Measurements from ENCODE around the gene ZBTB7C.

The ZBTB7C gene

DNA sequence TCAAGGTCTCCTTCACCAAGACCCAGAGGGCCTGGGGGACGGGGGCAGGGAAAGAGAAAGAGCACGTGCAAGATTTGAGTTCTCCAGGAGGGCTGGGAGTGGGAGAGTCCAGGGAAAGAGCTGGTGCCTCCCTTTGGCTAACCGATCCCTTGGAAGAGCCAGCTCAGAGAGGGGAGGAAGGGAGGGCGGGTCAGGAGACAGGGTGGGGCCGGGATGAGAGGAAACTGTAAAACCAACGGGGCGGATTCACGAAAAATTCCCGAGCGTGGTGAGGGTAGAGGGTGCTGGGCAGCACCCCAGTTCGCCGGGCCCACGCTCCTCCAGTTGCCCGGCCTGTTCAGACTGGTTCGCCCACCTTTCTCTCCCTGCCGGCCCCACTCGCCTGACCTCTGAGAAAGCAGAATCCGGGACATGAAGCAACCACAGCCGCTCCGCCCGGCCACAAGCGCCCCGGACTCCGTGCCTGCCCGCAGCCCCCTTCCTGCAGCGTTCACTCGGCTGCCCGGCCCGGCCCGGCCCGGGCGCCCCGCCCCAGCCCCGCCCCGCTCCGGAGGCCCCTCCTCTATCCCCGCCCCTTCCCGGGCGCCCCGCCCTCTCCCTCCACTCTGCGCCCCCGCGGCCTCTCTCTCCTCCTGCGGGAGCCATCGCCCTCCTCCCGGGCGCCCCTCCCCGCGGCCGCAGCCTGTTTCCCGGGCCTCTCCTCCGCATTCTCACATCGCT is 247.8 kb downstream of the ZBTB7C start:
- TF ChIP-seq CTCF (IDR thresholded peaks at IDR 0.05; ENCODE audit: low read depth, low read length, missing control alignments), result no peak
- H3K4me3 ChIP-seq (replicated peaks; ENCODE audit: low read depth, low read length), result peak overlapping the region; percentile 45
- peak; percentile 31 for DNase-seq (ENCODE audit: extremely low read depth, low read depth)

GRCh38 chr18:48160622-48161021 is 248.6 kb downstream of the ZBTB7C start:
- H3K4me3 ChIP-seq (replicated peaks; ENCODE audit: low read depth, low read length), result peak overlapping the region; percentile 45
- DNase-seq (ENCODE audit: extremely low read depth, low read depth), result no peak
- TF ChIP-seq CTCF (IDR thresholded peaks at IDR 0.05; ENCODE audit: low read depth, low read length, missing control alignments), result no peak

DNA sequence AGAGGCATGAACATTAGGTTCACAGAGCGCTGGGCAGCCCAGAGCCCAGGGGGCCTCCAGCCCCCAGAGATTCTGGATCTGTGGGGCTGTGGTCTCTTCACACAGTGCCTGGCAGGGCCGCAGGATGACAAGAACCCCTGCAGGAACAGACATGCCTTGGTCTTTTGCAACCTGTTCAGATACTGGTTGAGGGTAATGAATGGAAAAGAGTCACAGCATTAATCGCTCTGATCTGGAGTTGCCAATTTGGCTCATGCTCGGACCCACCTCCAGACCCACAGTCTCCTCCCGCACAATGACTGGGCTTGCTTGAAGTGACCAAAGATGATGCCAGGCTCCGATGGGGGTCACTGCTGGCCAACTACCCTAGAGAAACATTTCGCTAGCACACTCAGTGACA is 249.4 kb downstream of the ZBTB7C start:
- no peak overlapping the region for H3K4me3 ChIP-seq (replicated peaks; ENCODE audit: low read depth, low read length)
- TF ChIP-seq CTCF (IDR thresholded peaks at IDR 0.05; ENCODE audit: low read depth, low read length, missing control alignments), result no peak
- no peak for DNase-seq (ENCODE audit: extremely low read depth, low read depth)

GRCh38 chr18:48158721-48159120 is 250.5 kb downstream of the ZBTB7C start:
- H3K4me3 ChIP-seq (replicated peaks; ENCODE audit: low read depth, low read length), result no peak overlapping the region
- DNase-seq (ENCODE audit: extremely low read depth, low read depth), result no peak
- TF ChIP-seq CTCF (IDR thresholded peaks at IDR 0.05; ENCODE audit: low read depth, low read length, missing control alignments), result no peak

DNA sequence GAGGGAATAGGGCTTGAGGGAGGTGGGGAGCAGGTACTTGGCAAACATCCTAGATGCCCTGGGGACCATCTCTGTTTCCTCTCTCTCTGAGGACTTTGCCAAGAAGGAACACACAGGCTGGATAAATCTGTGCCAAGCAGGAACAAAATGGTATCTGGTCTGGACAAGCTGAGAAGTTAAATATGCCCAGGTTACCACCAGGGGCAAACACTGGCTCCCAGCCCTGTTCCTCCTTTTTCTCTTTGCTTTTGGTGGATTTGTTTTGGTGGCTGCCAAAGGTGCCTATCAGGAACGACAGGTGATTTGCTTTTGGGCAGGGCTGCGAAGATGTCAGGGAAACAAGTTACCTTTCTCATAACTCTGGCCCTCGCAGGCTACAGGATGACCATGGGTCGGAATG is 251.2 kb downstream of the ZBTB7C start:
- no peak for TF ChIP-seq CTCF (IDR thresholded peaks at IDR 0.05; ENCODE audit: low read depth, low read length, missing control alignments)

DNA sequence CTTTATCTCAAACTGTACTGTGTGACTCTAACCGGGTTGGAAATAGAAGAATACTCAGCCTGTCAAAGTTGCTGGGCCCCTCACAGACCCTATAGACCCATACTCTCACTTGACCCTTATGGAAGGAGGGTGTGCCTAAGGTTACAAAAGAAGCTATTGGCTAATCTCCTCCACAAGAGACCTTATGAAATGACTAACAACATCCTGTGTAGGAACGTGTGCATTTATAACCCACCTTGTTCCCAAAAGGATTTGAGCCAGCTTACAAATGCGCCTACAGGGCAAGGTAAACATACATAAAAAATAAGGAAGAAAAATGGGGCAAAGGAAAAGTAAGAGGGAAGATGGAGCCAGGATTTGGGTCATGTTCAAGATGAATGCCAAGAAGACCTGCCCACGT is 253.3 kb downstream of the ZBTB7C start:
- no peak for TF ChIP-seq CTCF (IDR thresholded peaks at IDR 0.05; ENCODE audit: low read depth, low read length, missing control alignments)
- no peak for DNase-seq (ENCODE audit: extremely low read depth, low read depth)
- H3K4me3 ChIP-seq (replicated peaks; ENCODE audit: low read depth, low read length), result no peak overlapping the region

More for the DNA sequence above, 251.2 kb downstream of the ZBTB7C start:
- no peak overlapping the region for H3K4me3 ChIP-seq (replicated peaks; ENCODE audit: low read depth, low read length)
- no peak for DNase-seq (ENCODE audit: extremely low read depth, low read depth)

GRCh38 chr18:48154828-48155227 is 254.4 kb downstream of the ZBTB7C start:
- no peak overlapping the region for H3K4me3 ChIP-seq (replicated peaks; ENCODE audit: low read depth, low read length)
- no peak for DNase-seq (ENCODE audit: extremely low read depth, low read depth)
- no peak for TF ChIP-seq CTCF (IDR thresholded peaks at IDR 0.05; ENCODE audit: low read depth, low read length, missing control alignments)

Measured in HFF-Myc (cell line).